Neural cell (in vitro differentiated cells): ENCODE data around the gene PSEN2. TPM values are rescaled to one million over a fixed set of nuclear protein-coding genes. Genes with fewer than 3 reads are reported as not detected.
"Not testable (repeated sequence)": the region's sequence is repeated elsewhere in the genome, so short reads cannot be mapped to it uniquely, and the experiment has no call there.

Experiments used
- H2AFZ ChIP-seq: fragments of 200-600, 300-800 bp; sonication (generic), shearing (Covaris generic); 2 replicates; pipeline ENCODE4 v1.6.0; 2014; ENCODE audit warnings: low read depth, mild to moderate bottlenecking, antibody characterized with exemption, low read length, moderate library complexity
- H3F3A ChIP-seq: fragments of 200-600 bp; shearing (Covaris generic); 2 replicates; pipeline ENCODE4 v1.6.1; 2016; ENCODE audit warnings: mild to moderate bottlenecking, moderate library complexity, mixed read lengths, antibody characterized with exemption, low read length; ENCODE audit not compliant: insufficient read depth, poor library complexity, severe bottlenecking
- H3K27ac ChIP-seq: fragments of 200-600, 300-800 bp; sonication (generic), shearing (Covaris generic); 2 replicates; pipeline ENCODE4 v1.5.1; 2014; ENCODE audit warnings: mild to moderate bottlenecking, low read length, moderate library complexity
- H3K27me3 ChIP-seq: fragments of 300-800, 200-600 bp; sonication (generic), shearing (Covaris generic); 2 replicates; pipeline ENCODE4 v1.6.0; 2014; ENCODE audit warnings: mild to moderate bottlenecking, low read depth, low read length, moderate library complexity; ENCODE audit not compliant: insufficient read depth
- H3K36me3 ChIP-seq: fragments of 300-800, 200-600 bp; sonication (generic), shearing (Covaris generic); 2 replicates; pipeline ENCODE4 v1.5.1; 2014; ENCODE audit warnings: mild to moderate bottlenecking, antibody characterized with exemption, low read length, moderate library complexity; ENCODE audit not compliant: insufficient read depth
- H3K4me2 ChIP-seq: fragments of 300-800, 200-600 bp; sonication (generic), shearing (Covaris generic); 2 replicates; pipeline ENCODE4 v1.6.0; 2014; ENCODE audit warnings: mild to moderate bottlenecking, low read length
- H3K4me3 ChIP-seq: fragments of 300-800, 200-600 bp; sonication (generic), shearing (Covaris generic); 2 replicates; pipeline ENCODE4 v1.5.1; 2014; ENCODE audit warnings: mild to moderate bottlenecking, low read length, moderate library complexity
- H3K79me2 ChIP-seq: fragments of 200-600 bp; shearing (Covaris generic); replicated peaks from 2 replicates; pipeline ENCODE4 v1.6.0; 2014; ENCODE audit warnings: mild to moderate bottlenecking, low read length, moderate library complexity; ENCODE audit not compliant: insufficient read depth
- H3K9ac ChIP-seq: fragments of 300-800, 200-600 bp; sonication (generic), shearing (Covaris generic); 2 replicates; pipeline ENCODE4 v1.6.1; 2016; ENCODE audit warnings: mild to moderate bottlenecking, low read length, mixed read lengths
- H3K9me2 ChIP-seq: fragments of 200-600 bp; shearing (Covaris generic); 2 replicates; pipeline ENCODE4 v1.6.1; 2016; ENCODE audit warnings: mild to moderate bottlenecking, low read length, mixed read lengths; ENCODE audit not compliant: insufficient read depth
- H3K9me3 ChIP-seq: fragments of 200-600, 300-800 bp; sonication (generic), shearing (Covaris generic); 2 replicates; pipeline ENCODE4 v1.6.1; 2016; ENCODE audit warnings: mild to moderate bottlenecking, mixed run types, low read length, moderate library complexity, mixed read lengths
- H4K20me1 ChIP-seq: fragments of 200-600 bp; shearing (Covaris generic); 2 replicates; pipeline ENCODE4 v1.6.1; 2016; ENCODE audit warnings: mild to moderate bottlenecking, mixed run types; ENCODE audit not compliant: insufficient read depth
- EP300 ChIP-seq: fragments of 450-650 bp; conservative IDR thresholded peaks from 2 replicates; pipeline ENCODE4 v1.6.1; 2014; ENCODE audit warnings: antibody characterized with exemption, mild to moderate bottlenecking, moderate library complexity; ENCODE audit not compliant: poor library complexity, severe bottlenecking
- EZH2 ChIP-seq: fragments of 200-600, 300-800 bp; shearing (Covaris generic), sonication (generic); IDR thresholded peaks from 2 replicates; pipeline ENCODE4 v1.6.1; 2014; ENCODE audit warnings: antibody characterized with exemption, low read length, borderline replicate concordance, mild to moderate bottlenecking; ENCODE audit not compliant: insufficient read depth, poor library complexity, severe bottlenecking
- MXI1 ChIP-seq: fragments of 450-650 bp; conservative IDR thresholded peaks from 2 replicates; pipeline ENCODE4 v1.6.1; 2014; ENCODE audit warnings: antibody characterized with exemption, mild to moderate bottlenecking; ENCODE audit not compliant: poor library complexity, severe bottlenecking
- POLR2AphosphoS5 ChIP-seq: IDR thresholded peaks from 2 replicates; pipeline ENCODE4 v1.6.1; 2012
- RAD21 ChIP-seq: fragments of 450-650 bp; conservative IDR thresholded peaks from 2 replicates; pipeline ENCODE4 v1.6.1; 2014; ENCODE audit warnings: antibody characterized with exemption, mild to moderate bottlenecking, moderate library complexity
- REST ChIP-seq: IDR thresholded peaks from 2 replicates; pipeline ENCODE4 v1.6.1; 2012; ENCODE audit warnings: borderline replicate concordance
- SMC3 ChIP-seq: fragments of 450-650 bp; conservative IDR thresholded peaks from 2 replicates; pipeline ENCODE4 v1.6.1; 2014; ENCODE audit warnings: antibody characterized with exemption, mild to moderate bottlenecking, moderate library complexity; ENCODE audit not compliant: poor library complexity
- TAF1 ChIP-seq: IDR thresholded peaks from 2 replicates; pipeline ENCODE4 v1.6.1; 2012; ENCODE audit warnings: low read depth
- polyA plus RNA-seq: library from polyadenylated mRNA; depleted of rRNA; stranded (reverse); fragments of >200 nt; gene quantifications from 2 replicates; pipeline ENCODE4 v1.2.3, GENCODE V29; 2014
- TF ChIP-seq, protein P1 (sequence below): fragments of 450-650 bp; IDR thresholded peaks from 2 replicates; pipeline ENCODE4 v1.5.1; 2014; ENCODE audit warnings: antibody characterized with exemption, mild to moderate bottlenecking, moderate library complexity; ENCODE audit not compliant: poor library complexity, severe bottlenecking

Gene PSEN2
- polyA plus RNA-seq, 1 donor from 2014 or later: 12.9 TPM

DNA sequence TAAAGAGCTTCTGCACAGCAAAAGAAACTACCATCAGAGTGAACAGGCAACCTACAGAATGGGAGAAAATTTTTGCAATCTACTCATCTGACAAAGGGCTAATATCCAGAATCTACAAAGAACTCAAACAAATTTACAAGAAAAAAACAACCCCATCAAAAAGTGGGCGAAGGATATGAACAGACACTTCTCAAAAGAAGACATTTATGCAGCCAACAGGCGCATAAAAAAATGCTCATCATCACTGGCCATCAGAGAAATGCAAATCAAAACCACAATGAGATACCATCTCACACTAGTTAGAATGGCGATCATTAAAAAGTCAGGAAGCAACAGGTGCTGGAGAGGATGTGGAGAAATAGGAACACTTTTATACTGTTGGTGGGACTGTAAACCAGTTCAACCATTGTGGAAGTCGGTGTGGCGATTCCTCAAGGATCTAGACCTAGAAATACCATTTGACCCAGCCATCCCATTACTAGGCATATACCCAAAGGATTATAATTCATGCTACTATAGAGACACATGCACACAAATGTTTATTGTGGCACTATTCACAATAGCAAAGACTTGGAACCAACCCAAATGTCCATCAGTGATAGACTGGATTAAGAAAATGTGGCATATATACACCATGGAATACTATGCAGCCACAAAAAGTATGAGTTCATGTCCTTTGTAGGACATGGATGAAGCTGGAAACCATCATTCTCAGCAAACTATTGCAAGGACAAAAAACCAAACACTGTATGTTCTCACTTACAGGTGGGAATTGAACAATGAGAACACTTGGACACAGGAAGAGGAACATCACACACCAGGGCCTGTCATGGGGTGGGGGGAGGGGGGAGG, 59.1 kb downstream of the PSEN2 start:
- H4K20me1 ChIP-seq, H3F3A ChIP-seq, H3K27ac ChIP-seq, H3K27me3 ChIP-seq, H3K79me2 ChIP-seq, H3K9me3 ChIP-seq, H2AFZ ChIP-seq, H3K9me2 ChIP-seq, H3K4me3 ChIP-seq, H3K36me3 ChIP-seq, H3K9ac ChIP-seq, H3K4me2 ChIP-seq: not testable (repeated sequence)

DNA sequence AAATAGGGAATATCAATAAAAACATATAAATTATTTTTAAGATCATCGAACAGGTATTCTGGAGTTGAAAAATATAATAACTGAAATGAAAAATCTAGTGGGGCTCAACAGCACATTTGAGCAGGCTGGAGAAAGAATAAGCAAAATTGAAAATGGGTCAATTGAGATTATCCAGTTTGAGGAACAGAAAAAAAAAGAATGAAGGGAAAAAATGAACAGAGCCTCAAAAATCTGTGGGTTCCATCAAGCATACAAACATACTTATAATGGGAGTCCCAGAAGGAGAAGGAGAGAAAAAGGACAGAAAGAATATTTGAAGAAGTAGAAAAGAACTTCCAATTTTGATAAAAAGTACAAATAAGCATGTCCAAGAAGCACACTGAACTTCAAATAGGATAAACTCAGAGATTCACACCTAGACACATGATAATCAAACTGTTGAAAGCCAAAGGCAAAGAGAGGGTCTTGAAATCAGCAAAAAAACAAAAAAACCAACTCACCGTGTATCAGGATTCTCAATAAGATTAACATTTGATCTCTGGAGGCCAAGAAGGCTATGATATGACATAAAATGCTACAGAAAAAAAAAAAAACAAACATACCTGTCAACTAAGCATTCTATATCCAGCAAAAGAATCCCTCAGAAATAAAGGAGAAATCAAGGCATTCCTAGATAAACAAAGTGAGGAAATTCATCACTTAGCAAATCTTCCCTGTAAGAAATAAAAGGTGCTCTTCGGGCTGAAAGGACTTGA, 64.2 kb downstream of the PSEN2 start:
- TF ChIP-seq, protein P1, sequence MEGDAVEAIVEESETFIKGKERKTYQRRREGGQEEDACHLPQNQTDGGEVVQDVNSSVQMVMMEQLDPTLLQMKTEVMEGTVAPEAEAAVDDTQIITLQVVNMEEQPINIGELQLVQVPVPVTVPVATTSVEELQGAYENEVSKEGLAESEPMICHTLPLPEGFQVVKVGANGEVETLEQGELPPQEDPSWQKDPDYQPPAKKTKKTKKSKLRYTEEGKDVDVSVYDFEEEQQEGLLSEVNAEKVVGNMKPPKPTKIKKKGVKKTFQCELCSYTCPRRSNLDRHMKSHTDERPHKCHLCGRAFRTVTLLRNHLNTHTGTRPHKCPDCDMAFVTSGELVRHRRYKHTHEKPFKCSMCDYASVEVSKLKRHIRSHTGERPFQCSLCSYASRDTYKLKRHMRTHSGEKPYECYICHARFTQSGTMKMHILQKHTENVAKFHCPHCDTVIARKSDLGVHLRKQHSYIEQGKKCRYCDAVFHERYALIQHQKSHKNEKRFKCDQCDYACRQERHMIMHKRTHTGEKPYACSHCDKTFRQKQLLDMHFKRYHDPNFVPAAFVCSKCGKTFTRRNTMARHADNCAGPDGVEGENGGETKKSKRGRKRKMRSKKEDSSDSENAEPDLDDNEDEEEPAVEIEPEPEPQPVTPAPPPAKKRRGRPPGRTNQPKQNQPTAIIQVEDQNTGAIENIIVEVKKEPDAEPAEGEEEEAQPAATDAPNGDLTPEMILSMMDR: no peak
- TF ChIP-seq RAD21 (no peak), SMC3 (no peak), MXI1 (no peak), EP300 (no peak), TAF1 (no peak), POLR2AphosphoS5 (no peak), EZH2 (no peak), REST (no peak)
- Histone ChIP-seq H3K9ac (no peak overlapping the region), H3K27me3 (no peaks in the 10 kb centered on the region), H3K9me3 (no peaks in the 10 kb centered on the region), H3K4me2 (no peak overlapping the region), H3K27ac (no peak overlapping the region), H4K20me1 (no peaks in the 10 kb centered on the region), H3K9me2 (no peaks in the 10 kb centered on the region), H3K36me3 (no peaks in the 10 kb centered on the region), H3K79me2 (no peaks in the 10 kb centered on the region), H3F3A (no peaks in the 10 kb centered on the region), H3K4me3 (no peak overlapping the region), H2AFZ (no peak overlapping the region)
